ENCODE data around the gene LMLN. TPM values are rescaled to one million over a fixed set of nuclear protein-coding genes. Genes with fewer than 3 reads are reported as not detected.
"Not testable (repeated sequence)": the region's sequence is repeated elsewhere in the genome, so short reads cannot be mapped to it uniquely, and the experiment has no call there.

Gene LMLN
- total RNA-seq, 3 donors from 2014 or later: 3.8 to 8.1 (median 5.7) TPM

DNA sequence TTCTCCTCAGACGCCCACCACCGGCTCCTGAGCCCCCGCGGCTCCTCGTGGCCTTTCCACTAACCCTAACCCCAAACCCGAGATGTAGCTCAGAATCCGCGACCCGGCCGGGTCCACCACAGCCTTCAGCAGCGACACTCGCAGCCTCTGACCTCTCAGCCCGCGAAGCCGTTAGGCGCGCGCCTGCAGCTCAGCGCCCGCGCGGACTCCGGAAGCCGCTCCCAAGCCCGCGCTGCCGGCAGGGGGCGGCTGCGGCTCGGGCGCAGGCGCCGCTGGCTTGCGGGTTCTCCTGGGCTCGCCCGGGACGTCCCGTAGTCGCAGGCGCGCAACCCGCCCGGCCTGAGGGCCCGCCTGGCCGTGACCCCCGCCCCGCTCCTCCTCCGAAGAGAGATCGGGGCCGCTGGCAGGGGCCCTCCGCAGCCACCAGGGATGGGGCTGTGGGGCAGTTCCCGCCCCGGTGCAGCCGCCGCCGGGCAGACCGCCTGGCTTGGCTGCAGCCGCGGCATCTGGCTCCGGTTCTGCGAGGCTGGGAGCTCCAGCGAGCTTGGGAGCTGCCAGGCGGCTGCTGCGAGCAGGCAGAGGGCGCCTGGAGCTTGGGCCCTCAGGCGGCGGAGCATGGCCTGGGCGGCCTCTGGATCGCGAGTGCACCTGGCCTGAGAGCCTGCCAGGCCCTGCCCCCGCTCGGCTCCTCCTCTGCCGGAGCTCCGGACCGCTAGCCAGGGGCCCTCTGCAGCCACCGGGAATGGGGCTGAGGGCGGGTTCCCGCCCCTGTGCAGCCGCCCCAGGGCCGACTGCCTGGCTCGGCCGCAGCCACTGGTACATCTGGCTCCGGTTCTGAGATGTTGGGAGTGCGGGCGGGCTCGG is 120.7 kb downstream of the LMLN start:
- H3K4me1 ChIP-seq (ENCODE audit: low read depth): peaks cover 15% of the 10 kb centered on the region
- ATAC-seq (peak; percentile 99), DNase-seq (peak; percentile 74 to 86 (median 81))
- TF ChIP-seq CTCF (IDR thresholded peaks at IDR 0.05): peak; percentile 79
- H3K9me3 ChIP-seq: no peaks in the 10 kb centered on the region
- no peak overlapping the region for H3K4me3 ChIP-seq
- intact Hi-C loops (cut with DNase I, micrococcal nuclease): no loop called here
- no peaks in the 10 kb centered on the region for H3K36me3 ChIP-seq (ENCODE audit: low read depth)

DNA sequence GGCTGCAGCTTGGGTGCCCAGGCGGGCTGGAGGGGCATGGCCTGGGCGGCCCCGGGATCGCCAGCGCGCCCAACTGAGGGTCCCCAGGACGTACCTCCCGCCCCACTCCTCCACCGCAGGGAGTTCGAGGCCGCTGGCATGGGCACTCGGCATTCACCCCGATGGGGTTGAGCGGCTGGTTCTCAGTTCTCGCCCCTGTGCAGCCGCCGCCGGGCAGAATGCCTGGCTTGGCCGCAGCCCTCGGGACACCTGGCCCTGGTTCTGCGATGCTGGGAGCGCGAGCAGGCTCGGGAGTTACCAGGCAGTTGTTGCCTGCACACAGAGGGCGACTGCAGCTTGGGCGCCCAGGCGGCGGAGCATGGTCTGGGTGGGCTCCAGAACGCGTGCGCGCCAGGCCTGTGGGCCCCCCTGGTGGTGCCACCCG is 121.4 kb downstream of the LMLN start:
- ATAC-seq (no peak), DNase-seq (peak; percentile 2 to 44 (median 21))
- intact Hi-C loops (cut with DNase I, micrococcal nuclease): no loop called here
- no peaks in the 10 kb centered on the region for H3K36me3 ChIP-seq (ENCODE audit: low read depth)
- peaks cover 15% of the 10 kb centered on the region for H3K4me1 ChIP-seq (ENCODE audit: low read depth)
- H3K4me3 ChIP-seq: no peak overlapping the region
- no peaks in the 10 kb centered on the region for H3K9me3 ChIP-seq
- TF ChIP-seq CTCF (IDR thresholded peaks at IDR 0.05): no peak

DNA sequence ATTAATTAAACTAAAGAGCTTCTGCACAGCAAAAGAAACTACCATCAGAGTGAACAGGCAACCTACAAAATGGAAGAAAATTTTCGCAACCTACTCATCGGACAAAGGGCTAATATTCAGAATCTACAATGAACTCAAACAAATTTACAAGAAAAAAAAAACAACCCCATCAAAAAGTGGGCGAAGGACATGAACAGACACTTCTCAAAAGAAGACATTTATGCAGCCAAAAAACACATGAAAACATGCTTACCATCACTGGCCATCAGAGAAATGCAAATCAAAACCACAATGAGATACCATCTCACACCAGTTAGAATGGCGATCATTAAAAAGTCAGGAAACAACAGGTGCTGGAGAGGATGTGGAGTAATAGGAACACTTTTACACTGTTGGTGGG is 122.2 kb downstream of the LMLN start:
- H3K4me3 ChIP-seq; ATAC-seq; H3K36me3 ChIP-seq (ENCODE audit: low read depth); DNase-seq; intact Hi-C loops (cut with DNase I, micrococcal nuclease); H3K9me3 ChIP-seq: not testable (repeated sequence)
- H3K4me1 ChIP-seq (ENCODE audit: low read depth): peaks cover 15% of the 10 kb centered on the region

DNA sequence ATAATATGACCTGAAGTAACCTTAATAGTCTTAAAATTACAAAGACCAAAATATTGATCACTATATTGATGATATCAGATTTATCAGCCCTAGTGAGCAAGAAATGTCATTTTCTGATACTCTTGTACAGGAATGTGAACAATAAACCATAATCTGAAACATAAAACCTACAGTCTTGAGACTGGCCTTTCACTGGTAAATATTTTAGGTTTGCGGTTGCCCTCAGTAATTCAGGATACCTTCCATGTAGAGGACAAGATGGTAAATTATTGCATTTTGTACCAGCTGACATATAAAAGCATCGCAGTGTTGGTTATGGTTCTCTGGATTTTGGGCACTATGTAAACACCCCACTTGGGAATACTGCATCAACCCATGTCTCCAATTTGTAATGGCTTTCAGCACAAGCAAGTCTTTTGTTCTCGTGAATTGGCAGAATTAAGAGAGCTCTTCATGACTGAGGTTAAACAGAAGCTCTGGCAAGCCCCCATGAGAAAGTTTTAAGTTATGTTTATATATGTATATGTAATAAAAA is 128.5 kb downstream of the LMLN start:
- ATAC-seq (no peak), DNase-seq (no peak)
- H3K9me3 ChIP-seq: no peaks in the 10 kb centered on the region
- no peaks in the 10 kb centered on the region for H3K4me1 ChIP-seq (ENCODE audit: low read depth)
- no peak for TF ChIP-seq CTCF (IDR thresholded peaks at IDR 0.05)
- no peak overlapping the region for H3K4me3 ChIP-seq
- intact Hi-C loops (cut with DNase I, micrococcal nuclease): no loop called here
- H3K36me3 ChIP-seq (ENCODE audit: low read depth): no peaks in the 10 kb centered on the region

- Histone ChIP-seq H3K36me3 (ENCODE audit: low read depth) (no peaks in the 10 kb centered on the region), H3K9me3 (no peaks in the 10 kb centered on the region), H3K4me1 (ENCODE audit: low read depth) (no peaks in the 10 kb centered on the region), H3K4me3 (no peak overlapping the region)
- no peak for ATAC-seq
- TF ChIP-seq CTCF (IDR thresholded peaks at IDR 0.05): no peak
- DNase-seq: no peak
- intact Hi-C loops (cut with DNase I, micrococcal nuclease): no loop called here
Observed at GRCh38 chr3:198090795-198091332, 130.8 kb downstream of the LMLN start.

- intact Hi-C loops (cut with DNase I, micrococcal nuclease): no loop called here
- Histone ChIP-seq H3K36me3 (ENCODE audit: low read depth) (no peaks in the 10 kb centered on the region), H3K9me3 (no peaks in the 10 kb centered on the region), H3K4me3 (no peak overlapping the region), H3K4me1 (ENCODE audit: low read depth) (no peaks in the 10 kb centered on the region)
- ATAC-seq (no peak), DNase-seq (no peak)
- TF ChIP-seq CTCF (IDR thresholded peaks at IDR 0.05): no peak
Observed at GRCh38 chr3:198092276-198092675, 132.3 kb downstream of the LMLN start.

All from mucosa of descending colon (tissue), 3 donors.